MM.1S (cell line): ENCODE data around the gene EEPD1.

Source experiments
- DNase-seq: peaks from one replicate; pipeline ENCODE4 v3.0.0-alpha.2; 2015
- H2AFZ ChIP-seq: fragments of 300-600 bp; sonication (generic); 2 replicates; pipeline ENCODE4 v1.6.0; 2016; ENCODE audit warnings: antibody characterized with exemption, low read length
- H3F3A ChIP-seq: fragments of 300-600 bp; sonication (generic); 2 replicates; pipeline ENCODE4 v1.6.1; 2016; ENCODE audit warnings: mild to moderate bottlenecking, antibody characterized with exemption, low read length, moderate library complexity, mixed read lengths; ENCODE audit not compliant: insufficient read depth
- H3K27ac ChIP-seq: fragments of 300-600 bp; sonication (generic); 2 replicates; pipeline ENCODE4 v1.5.1; 2016; ENCODE audit warnings: mild to moderate bottlenecking, low read length
- H3K27me3 ChIP-seq: fragments of 300-600 bp; sonication (generic); replicated peaks from 2 replicates; pipeline ENCODE4 v1.6.0; 2016; ENCODE audit warnings: low read length; ENCODE audit not compliant: insufficient read depth
- H3K36me3 ChIP-seq: fragments of 300-600 bp; sonication (generic); replicated peaks from 2 replicates; pipeline ENCODE4 v1.6.1; 2016; ENCODE audit warnings: mild to moderate bottlenecking, low read length, mixed read lengths; ENCODE audit not compliant: insufficient read depth
- H3K4me1 ChIP-seq: fragments of 300-600 bp; sonication (generic); 2 replicates; pipeline ENCODE4 v1.6.1; 2016; ENCODE audit warnings: low read length, mixed read lengths
- H3K4me2 ChIP-seq: fragments of 300-600 bp; sonication (generic); 2 replicates; pipeline ENCODE4 v1.6.0; 2016; ENCODE audit warnings: low read depth, low read length
- H3K4me3 ChIP-seq: fragments of 300-600 bp; sonication (generic); 2 replicates; pipeline ENCODE4 v1.5.1; 2016; ENCODE audit warnings: low read length, mixed read lengths
- H3K79me2 ChIP-seq: fragments of 300-600 bp; sonication (generic); 2 replicates; pipeline ENCODE4 v1.6.1; 2016; ENCODE audit warnings: mixed run types, low read length, mixed read lengths
- H3K9ac ChIP-seq: fragments of 300-600 bp; sonication (generic); 2 replicates; pipeline ENCODE4 v1.6.1; 2016; ENCODE audit warnings: low read length, mixed read lengths
- H3K9me2 ChIP-seq: fragments of 300-600 bp; sonication (generic); replicated peaks from 2 replicates; pipeline ENCODE4 v1.6.1; 2016; ENCODE audit warnings: mild to moderate bottlenecking, low read length, mixed read lengths; ENCODE audit not compliant: insufficient read depth
- H3K9me3 ChIP-seq: fragments of 300-600 bp; sonication (generic); replicated peaks from 2 replicates; pipeline ENCODE4 v1.6.1; 2016; ENCODE audit warnings: mild to moderate bottlenecking, low read length, mixed read lengths; ENCODE audit not compliant: insufficient read depth
- H4K20me1 ChIP-seq: fragments of 300-600 bp; sonication (generic); 2 replicates; pipeline ENCODE4 v1.6.1; 2016; ENCODE audit warnings: mild to moderate bottlenecking, low read length, moderate library complexity, mixed read lengths; ENCODE audit not compliant: insufficient read depth
- CTCF ChIP-seq: fragments of 300-600 bp; sonication (generic); IDR thresholded peaks from 2 replicates; pipeline ENCODE4 v1.5.1; 2016; ENCODE audit warnings: antibody characterized with exemption, low read length, mixed read lengths
- EZH2 ChIP-seq: fragments of 300-600 bp; sonication (generic); optimal IDR thresholded peaks from 2 replicates; pipeline ENCODE3; 2017; ENCODE audit warnings: low read depth, mild to moderate bottlenecking, antibody characterized with exemption, low read length, mixed read lengths
- EZH2phosphoT487 ChIP-seq: fragments of 300-600 bp; sonication (generic); IDR thresholded peaks from 2 replicates; pipeline ENCODE4 v1.6.1; 2018; ENCODE audit warnings: antibody characterized with exemption, low read length

EEPD1 gene

GRCh38 chr7:36299223-36299774 is 146.2 kb downstream of the EEPD1 start:
- H3K9me2 ChIP-seq, result no peaks in the 10 kb centered on the region
- TF ChIP-seq EZH2 (no peak), EZH2phosphoT487 (no peak), CTCF (no peak)
- H3K4me3 ChIP-seq, result no peak overlapping the region
- H2AFZ ChIP-seq, result no peak overlapping the region
- no peaks in the 10 kb centered on the region for H3F3A ChIP-seq
- H3K4me2 ChIP-seq, result no peak overlapping the region
- H3K27me3 ChIP-seq, result no peaks in the 10 kb centered on the region
- H4K20me1 ChIP-seq, result no peaks in the 10 kb centered on the region
- no peak overlapping the region for H3K27ac ChIP-seq
- H3K9ac ChIP-seq, result no peak overlapping the region
- no peaks in the 10 kb centered on the region for H3K79me2 ChIP-seq
- no peaks in the 10 kb centered on the region for H3K36me3 ChIP-seq
- peaks cover 10% of the 10 kb centered on the region; the same call in 1 of the 2 replicates for H3K4me1 ChIP-seq
- DNase-seq, result no peak
- no peaks in the 10 kb centered on the region for H3K9me3 ChIP-seq

- no peaks in the 10 kb centered on the region for H3K27me3 ChIP-seq
Observed at GRCh38 chr7:36299823-36300341, 146.8 kb downstream of the EEPD1 start.

GRCh38 chr7:36300696-36301350 is 147.8 kb downstream of the EEPD1 start:
- peaks cover 10% of the 10 kb centered on the region; the same call in 1 of the 2 replicates for H3K4me1 ChIP-seq
- H3F3A ChIP-seq, result no peaks in the 10 kb centered on the region
- H3K36me3 ChIP-seq, result no peaks in the 10 kb centered on the region
- no peak for DNase-seq
- H3K9me3 ChIP-seq, result no peaks in the 10 kb centered on the region
- no peak overlapping the region for H3K4me2 ChIP-seq
- no peaks in the 10 kb centered on the region for H3K79me2 ChIP-seq
- no peak overlapping the region for H3K9ac ChIP-seq
- no peak overlapping the region for H3K27ac ChIP-seq
- TF ChIP-seq EZH2 (no peak), CTCF (no peak), EZH2phosphoT487 (no peak)
- H4K20me1 ChIP-seq, result no peaks in the 10 kb centered on the region
- no peak overlapping the region for H3K4me3 ChIP-seq
- no peaks in the 10 kb centered on the region for H3K9me2 ChIP-seq
- no peak overlapping the region for H2AFZ ChIP-seq
- no peaks in the 10 kb centered on the region for H3K27me3 ChIP-seq

More at GRCh38 chr7:36299823-36300341, 146.8 kb downstream of the EEPD1 start:
- Histone ChIP-seq H3K9ac (no peak overlapping the region), H3F3A (no peaks in the 10 kb centered on the region), H3K4me2 (no peak overlapping the region), H3K79me2 (no peaks in the 10 kb centered on the region), H3K36me3 (no peaks in the 10 kb centered on the region), H3K27ac (no peak overlapping the region), H3K4me1 (peaks cover 10% of the 10 kb centered on the region; the same call in 1 of the 2 replicates), H4K20me1 (no peaks in the 10 kb centered on the region), H3K9me2 (no peaks in the 10 kb centered on the region), H2AFZ (no peak overlapping the region), H3K9me3 (no peaks in the 10 kb centered on the region), H3K4me3 (no peak overlapping the region)
- DNase-seq, result no peak
- TF ChIP-seq EZH2 (no peak), EZH2phosphoT487 (no peak), CTCF (no peak)
